Nephron (organoid): ENCODE measurements around the gene ELL.
A peak's percentile ranks its signal among the peaks of the same experiment; 100 is the strongest.
"Not testable (repeated sequence)": the region's sequence is repeated elsewhere in the genome, so short reads cannot be mapped to it uniquely, and the experiment has no call there.

ENCODE experiments used
- H3K27ac Mint-ChIP-seq, 3 experiments: 2 replicates each; pipeline ENCODE4 v1.8.0; 2020; ENCODE audit warnings: mixed read lengths in 3 of 3, mild to moderate bottlenecking in 2 of 3, moderate library complexity in 1 of 3
- H3K27me3 Mint-ChIP-seq: 2 replicates; pipeline ENCODE4 v1.8.0; 2021; ENCODE audit warnings: low read depth, mild to moderate bottlenecking, moderate library complexity, mixed read lengths
- H3K36me3 Mint-ChIP-seq: 2 replicates; pipeline ENCODE4 v1.8.0; 2020; ENCODE audit warnings: low read depth, mixed read lengths
- H3K4me1 Mint-ChIP-seq: 2 replicates; pipeline ENCODE4 v1.8.0; 2020; ENCODE audit warnings: mixed read lengths
- H3K4me3 Mint-ChIP-seq, 3 experiments: 2 replicates each; pipeline ENCODE4 v1.8.0; 2020; ENCODE audit warnings: mild to moderate bottlenecking in 3 of 3, mixed read lengths in 3 of 3, moderate library complexity in 2 of 3
- H3K9me3 Mint-ChIP-seq: 2 replicates; pipeline ENCODE4 v1.8.0; 2020; ENCODE audit warnings: mixed read lengths
- CTCF ChIP-seq, 3 experiments: fragments of 200-600 bp; sonication (generic); IDR thresholded peaks; one replicate each; pipeline ENCODE4 v1.5.0; 2021; ENCODE audit warnings: antibody characterized with exemption in 3 of 3; ENCODE audit not compliant: unreplicated experiment in 3 of 3

The ELL gene

DNA sequence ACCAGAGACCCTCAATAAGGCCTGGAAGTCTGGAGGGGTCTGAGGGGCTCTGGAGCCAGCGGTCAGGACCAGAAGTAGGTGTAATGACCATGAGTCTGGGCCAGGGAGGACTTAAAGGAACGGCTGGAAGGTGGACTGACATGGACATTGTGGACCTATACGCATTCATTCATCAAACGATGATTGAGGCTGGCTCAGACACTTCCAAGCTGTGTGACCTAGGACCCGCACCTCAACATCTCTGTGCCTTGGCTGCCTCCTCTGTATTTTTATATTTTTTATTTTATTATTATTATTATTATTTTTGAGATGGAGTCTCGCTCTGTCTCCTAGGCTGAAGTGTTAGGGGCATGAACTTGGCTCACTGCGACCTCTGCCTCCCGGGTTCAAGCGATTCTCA is 115.1 kb downstream of the ELL start:
- Mint-ChIP-seq H3K36me3 (no peaks in the 10 kb centered on the region), H3K4me1 (peaks cover 22% of the 10 kb centered on the region), H3K9me3 (no peaks in the 10 kb centered on the region), H3K27me3 (no peaks in the 10 kb centered on the region), H3K27ac (no peak overlapping the region), H3K4me3 (no peak overlapping the region)
- no peak for TF ChIP-seq CTCF (IDR thresholded peaks at IDR 0.05; ENCODE audit: unreplicated experiment in 3 of 3)

DNA sequence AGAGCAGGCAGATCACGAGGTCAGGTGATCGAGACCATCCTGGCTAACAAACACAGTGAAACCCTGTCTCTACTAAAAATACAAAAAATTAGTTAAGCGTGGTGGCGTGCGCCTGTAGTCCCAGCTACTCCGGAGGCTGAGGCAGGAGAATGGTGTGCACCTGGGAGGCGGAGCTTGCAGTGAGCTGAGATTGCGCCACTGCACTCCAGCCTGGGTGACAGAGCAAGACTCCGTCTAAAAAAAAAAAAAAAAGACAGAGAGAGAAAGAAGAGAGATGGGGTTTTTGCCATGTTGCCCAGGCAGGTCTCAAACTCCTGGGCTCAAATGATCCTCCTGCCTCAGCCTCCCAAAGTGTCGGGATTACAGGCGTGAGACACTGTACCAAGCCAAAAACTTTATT is 116.1 kb downstream of the ELL start:
- not testable (repeated sequence) for H3K27me3 Mint-ChIP-seq, H3K4me3 Mint-ChIP-seq, H3K27ac Mint-ChIP-seq, H3K36me3 Mint-ChIP-seq, H3K9me3 Mint-ChIP-seq
- H3K4me1 Mint-ChIP-seq, result peaks cover 28% of the 10 kb centered on the region

DNA sequence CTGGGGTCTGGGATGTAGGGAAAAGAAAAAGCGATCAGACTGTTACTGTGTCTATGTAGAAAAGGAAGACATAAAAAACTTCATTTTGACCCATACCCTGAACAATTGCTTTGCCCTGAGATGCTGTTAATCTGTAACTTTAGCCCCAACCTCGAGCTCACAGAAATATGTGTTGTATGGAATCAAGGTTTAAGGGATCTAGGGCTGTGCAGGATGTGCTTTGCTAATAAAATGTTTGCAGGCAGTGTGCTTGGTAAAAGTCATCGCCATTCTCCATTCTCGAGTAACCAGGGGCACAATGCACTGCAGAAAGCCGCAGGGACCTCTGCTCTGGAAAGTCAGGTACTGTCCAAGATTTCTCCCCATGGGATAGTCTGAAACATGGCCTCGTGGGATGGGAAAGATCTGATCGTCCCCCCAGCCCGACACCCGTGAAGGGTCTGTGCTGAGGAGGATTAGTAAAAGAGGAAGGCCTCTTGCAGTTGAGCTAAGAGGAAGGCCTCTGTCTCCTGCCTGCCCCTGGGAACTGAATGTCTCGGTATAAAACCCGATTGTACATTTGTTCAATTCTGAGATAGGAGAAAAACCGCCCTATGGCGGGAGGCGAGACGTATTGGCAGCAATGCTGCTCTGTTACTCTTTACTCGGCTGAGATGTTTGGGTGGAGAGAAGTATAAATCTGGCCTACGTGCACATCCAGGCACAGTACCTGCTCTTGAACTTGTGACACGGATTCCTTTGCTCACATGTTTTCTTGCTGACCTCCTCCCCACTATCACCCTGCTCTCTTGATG is 119.2 kb downstream of the ELL start:
- peak overlapping the region; percentile 96 to 98 (median 98) for H3K27ac Mint-ChIP-seq
- peak overlapping the region; percentile 34 to 68 (median 53) for H3K4me3 Mint-ChIP-seq
- not testable (repeated sequence) for H3K9me3 Mint-ChIP-seq, H3K27me3 Mint-ChIP-seq, H3K36me3 Mint-ChIP-seq
- peaks cover 24% of the 10 kb centered on the region for H3K4me1 Mint-ChIP-seq

DNA sequence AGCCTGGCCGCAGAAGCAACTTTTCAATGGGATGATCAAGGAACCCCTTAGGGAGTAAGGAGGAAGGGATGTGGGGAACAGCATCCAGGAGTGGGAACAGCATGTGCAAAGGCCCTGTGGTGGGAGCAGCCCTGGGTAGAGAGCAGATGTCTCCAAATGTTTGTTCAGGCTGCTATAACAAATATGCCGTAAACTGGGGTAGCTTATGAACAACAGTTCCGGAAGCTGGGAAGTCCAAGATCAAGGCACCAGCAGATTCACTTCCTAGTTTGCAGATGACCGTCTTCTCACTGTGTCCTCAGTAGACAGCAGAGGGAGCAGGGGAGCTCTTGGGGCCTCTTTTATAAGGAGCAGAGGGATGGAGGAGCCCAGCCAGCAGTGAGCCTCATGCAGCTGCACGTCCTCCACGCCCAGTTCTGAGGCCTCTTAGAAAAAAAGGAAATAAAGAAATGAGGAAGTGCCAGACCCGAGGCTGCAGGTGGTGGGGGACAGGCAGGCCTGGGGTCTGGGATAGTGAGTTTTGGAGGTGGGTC is 120.2 kb downstream of the ELL start:
- Mint-ChIP-seq H3K4me1 (peaks cover 24% of the 10 kb centered on the region), H3K4me3 (peak overlapping the region; percentile 8 to 70 (median 55)), H3K36me3 (no peaks in the 10 kb centered on the region), H3K9me3 (no peaks in the 10 kb centered on the region), H3K27me3 (peaks cover 9% of the 10 kb centered on the region), H3K27ac (peak overlapping the region; percentile 96 to 98 (median 98))
- TF ChIP-seq CTCF (IDR thresholded peaks at IDR 0.05; ENCODE audit: unreplicated experiment in 3 of 3), result peak; percentile 46 to 51 (median 51)

DNA sequence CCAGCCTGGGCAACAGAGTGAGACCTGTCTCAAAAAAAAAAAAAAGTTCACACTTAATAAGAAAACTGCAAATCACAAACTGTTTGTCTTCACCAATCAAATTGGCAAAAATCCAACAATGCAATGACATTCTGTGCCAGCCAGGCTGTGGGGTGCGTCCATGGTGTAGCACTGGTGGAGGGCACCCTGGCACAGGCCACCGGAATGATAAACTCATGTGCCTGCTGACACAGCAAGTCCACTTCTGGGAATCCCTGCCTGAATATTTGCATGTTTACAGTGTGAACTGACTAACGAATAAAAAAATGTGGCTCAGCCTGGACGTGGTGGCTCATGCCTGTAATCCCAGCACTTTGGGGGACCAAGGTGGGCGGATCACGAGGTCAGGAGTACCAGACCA is 122.9 kb downstream of the ELL start:
- peaks cover 24% of the 10 kb centered on the region for H3K4me1 Mint-ChIP-seq
- H3K36me3 Mint-ChIP-seq, result no peaks in the 10 kb centered on the region
- no peak overlapping the region for H3K27ac Mint-ChIP-seq
- TF ChIP-seq CTCF (IDR thresholded peaks at IDR 0.05; ENCODE audit: unreplicated experiment in 3 of 3), result no peak
- peaks cover 9% of the 10 kb centered on the region for H3K27me3 Mint-ChIP-seq
- no peak overlapping the region for H3K4me3 Mint-ChIP-seq
- H3K9me3 Mint-ChIP-seq, result no peaks in the 10 kb centered on the region

DNA sequence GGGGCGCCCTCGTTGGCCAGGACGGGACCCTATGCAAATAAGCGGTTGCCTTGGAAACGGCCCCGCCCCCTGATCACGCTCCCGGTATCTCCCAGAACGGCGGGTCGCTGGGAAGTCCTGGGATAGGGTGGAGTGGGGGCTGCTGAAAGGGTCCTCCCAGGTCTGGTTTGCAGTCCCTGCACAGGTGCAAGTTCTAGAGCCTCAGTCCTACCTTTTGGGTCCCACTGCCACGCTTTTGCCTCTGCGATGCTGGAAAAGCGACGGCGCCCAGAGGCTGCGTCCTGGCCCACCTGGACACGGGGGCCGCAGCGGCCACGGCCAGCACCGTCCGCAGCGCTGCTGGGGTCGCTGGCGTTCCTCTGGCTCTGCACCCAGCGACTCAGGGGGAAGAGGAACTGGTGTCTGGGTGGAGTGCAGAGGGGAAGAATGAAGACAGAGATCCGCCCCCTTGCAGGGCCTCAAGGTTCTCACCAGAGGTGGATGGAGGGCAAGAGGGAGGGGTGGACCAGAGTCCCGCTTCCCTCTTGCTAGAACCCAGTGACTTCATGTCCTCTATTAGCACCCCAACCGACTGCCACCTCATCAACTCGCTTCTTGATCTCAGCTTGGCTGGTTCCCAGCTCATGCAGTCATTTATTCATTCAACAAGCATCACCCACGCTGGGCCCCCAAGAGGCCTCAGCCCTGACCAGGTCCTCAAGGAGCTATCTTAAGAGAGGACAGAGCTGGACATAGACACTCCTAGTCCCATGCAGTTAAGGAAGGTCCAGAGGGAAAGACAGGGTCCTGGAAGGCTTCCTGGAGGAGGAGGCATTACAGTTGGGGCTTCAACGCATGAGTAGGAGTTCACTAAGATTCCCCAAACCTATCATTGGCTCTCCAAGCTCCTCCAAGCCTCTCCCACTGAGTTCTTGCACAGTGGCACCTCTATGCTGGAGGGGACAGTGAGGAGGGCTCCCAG is 124.3 kb downstream of the ELL start, which contains the start of gene LRRC25:
LRRC25 (minus strand) TSS at position 381 of the 961 bp plus-strand sequence. CDS start 659 bp downstream, outside the sequence.
- no peak for TF ChIP-seq CTCF (IDR thresholded peaks at IDR 0.05; ENCODE audit: unreplicated experiment in 3 of 3)
- Mint-ChIP-seq H3K36me3 (no peaks in the 10 kb centered on the region), H3K4me3 (peak within 1 kb of the TSS in 2 of 3 experiments; percentile 19), H3K27me3 (peaks cover 9% of the 10 kb centered on the region), H3K4me1 (peaks cover 17% of the 10 kb centered on the region), H3K27ac (no peak within 1 kb of the TSS), H3K9me3 (no peaks in the 10 kb centered on the region)
